SU-DHL-6 (cell line): ENCODE measurements around the gene WNT11.

Experiments
- H2AFZ ChIP-seq: fragments of 200-600 bp; sonication (generic); 2 replicates; pipeline ENCODE4 v1.6.1; 2014; ENCODE audit warnings: low read depth, mild to moderate bottlenecking, moderate library complexity, mixed read lengths, antibody characterized with exemption, low read length; ENCODE audit not compliant: severe bottlenecking
- H3F3A ChIP-seq: fragments of 200-600 bp; shearing (Covaris generic); 2 replicates; pipeline ENCODE4 v1.6.0; 2016; ENCODE audit warnings: antibody characterized with exemption, mild to moderate bottlenecking; ENCODE audit not compliant: insufficient read depth
- H3K27ac ChIP-seq: fragments of 200-600 bp; sonication (generic); 2 replicates; pipeline ENCODE4 v1.5.1; 2016; ENCODE audit warnings: low read depth, mild to moderate bottlenecking, low read length, moderate library complexity, mixed read lengths
- H3K27me3 ChIP-seq: fragments of 200-600 bp; sonication (generic), shearing (Covaris generic); 2 replicates; pipeline ENCODE4 v1.6.0; 2014; ENCODE audit warnings: mild to moderate bottlenecking, low read length
- H3K36me3 ChIP-seq: fragments of 200-600 bp; sonication (generic); 2 replicates; pipeline ENCODE4 v1.6.1; 2014; ENCODE audit warnings: mild to moderate bottlenecking, low read length, mixed read lengths
- H3K4me2 ChIP-seq: fragments of 300-600, 200-600 bp; shearing (Covaris generic), sonication (generic); 2 replicates; pipeline ENCODE4 v1.6.0; 2014; ENCODE audit warnings: low read length, low read depth, mild to moderate bottlenecking; ENCODE audit not compliant: poor library complexity, severe bottlenecking
- H3K4me3 ChIP-seq: fragments of 200-600 bp; sonication (generic); 2 replicates; pipeline ENCODE4 v1.5.1; 2014; ENCODE audit warnings: antibody characterized with exemption, low read length, mild to moderate bottlenecking, mixed read lengths; ENCODE audit not compliant: insufficient read depth, poor library complexity, severe bottlenecking
- H3K79me2 ChIP-seq: fragments of 200-600 bp; sonication (generic); 2 replicates; pipeline ENCODE4 v1.6.1; 2014; ENCODE audit warnings: mild to moderate bottlenecking, low read length, moderate library complexity; ENCODE audit not compliant: insufficient read depth
- H3K9ac ChIP-seq: fragments of 200-600 bp; sonication (generic); 2 replicates; pipeline ENCODE4 v1.7.0; 2014; ENCODE audit warnings: mild to moderate bottlenecking, low read length
- H3K9me2 ChIP-seq: fragments of 200-600 bp; sonication (generic); replicated peaks from 2 replicates; pipeline ENCODE4 v1.6.1; 2014; ENCODE audit warnings: low read length; ENCODE audit not compliant: insufficient read depth
- H3K9me3 ChIP-seq: fragments of 200-600 bp; sonication (generic); 2 replicates; pipeline ENCODE4 v1.6.1; 2014; ENCODE audit warnings: low read length, mixed read lengths; ENCODE audit not compliant: insufficient read depth
- H4K20me1 ChIP-seq: fragments of 200-600 bp; sonication (generic); 2 replicates; pipeline ENCODE4 v1.6.1; 2014; ENCODE audit warnings: low read depth, mild to moderate bottlenecking, antibody characterized with exemption, low read length, moderate library complexity, mixed read lengths
- CTCF ChIP-seq: fragments of 200-600 bp; sonication (generic); IDR thresholded peaks from one replicate; pipeline ENCODE4 v1.5.1; 2017; ENCODE audit warnings: antibody characterized with exemption, mild to moderate bottlenecking, low read length, moderate library complexity; ENCODE audit not compliant: insufficient read depth, poor library complexity, severe bottlenecking
- EZH2phosphoT487 ChIP-seq: fragments of 200-600 bp; sonication (generic), shearing (Covaris generic); conservative IDR thresholded peaks from 2 replicates; pipeline ENCODE4 v1.6.1; 2018; ENCODE audit warnings: mild to moderate bottlenecking, antibody characterized with exemption, low read length, moderate library complexity, mixed read lengths

The WNT11 gene

GRCh38 chr11:76231121-76231738 is 24.9 kb upstream of the WNT11 start:
- TF ChIP-seq CTCF: no peak
- TF ChIP-seq EZH2phosphoT487: no peak
- Histone ChIP-seq H3F3A (no peaks in the 10 kb centered on the region), H2AFZ (no peak overlapping the region), H3K9me3 (no peaks in the 10 kb centered on the region), H3K4me2 (no peak overlapping the region), H3K27me3 (no peaks in the 10 kb centered on the region), H3K27ac (no peak overlapping the region), H3K79me2 (no peaks in the 10 kb centered on the region), H3K9me2 (no peaks in the 10 kb centered on the region), H4K20me1 (no peaks in the 10 kb centered on the region), H3K9ac (no peak overlapping the region), H3K36me3 (no peaks in the 10 kb centered on the region), H3K4me3 (no peak overlapping the region)

GRCh38 chr11:76230392-76230791 is 24.1 kb upstream of the WNT11 start:
- Histone ChIP-seq H3K36me3 (no peaks in the 10 kb centered on the region), H3F3A (no peaks in the 10 kb centered on the region), H3K9me3 (no peaks in the 10 kb centered on the region), H4K20me1 (no peaks in the 10 kb centered on the region), H3K9me2 (no peaks in the 10 kb centered on the region), H3K27ac (no peak overlapping the region), H3K4me2 (no peak overlapping the region), H3K4me3 (no peak overlapping the region), H2AFZ (no peak overlapping the region), H3K79me2 (no peaks in the 10 kb centered on the region), H3K9ac (no peak overlapping the region), H3K27me3 (no peaks in the 10 kb centered on the region)
- no peak for TF ChIP-seq EZH2phosphoT487
- no peak for TF ChIP-seq CTCF

GRCh38 chr11:76229690-76230240 is 23.5 kb upstream of the WNT11 start:
- Histone ChIP-seq H3K4me3 (no peak overlapping the region), H3K9me2 (no peaks in the 10 kb centered on the region), H4K20me1 (no peaks in the 10 kb centered on the region), H3F3A (no peaks in the 10 kb centered on the region), H3K27me3 (no peaks in the 10 kb centered on the region), H3K9me3 (no peaks in the 10 kb centered on the region), H3K79me2 (no peaks in the 10 kb centered on the region), H2AFZ (no peak overlapping the region), H3K4me2 (no peak overlapping the region), H3K27ac (no peak overlapping the region), H3K36me3 (no peaks in the 10 kb centered on the region), H3K9ac (no peak overlapping the region)
- no peak for TF ChIP-seq CTCF
- no peak for TF ChIP-seq EZH2phosphoT487
